Measurements from ENCODE around the gene CASQ2. TPM values are rescaled to one million over a fixed set of nuclear protein-coding genes. Genes with fewer than 3 reads are reported as not detected.

CASQ2 gene
- total RNA-seq, 4 donors from 2014 or later = 0.19 to 4.9 (median 2.0) TPM

DNA sequence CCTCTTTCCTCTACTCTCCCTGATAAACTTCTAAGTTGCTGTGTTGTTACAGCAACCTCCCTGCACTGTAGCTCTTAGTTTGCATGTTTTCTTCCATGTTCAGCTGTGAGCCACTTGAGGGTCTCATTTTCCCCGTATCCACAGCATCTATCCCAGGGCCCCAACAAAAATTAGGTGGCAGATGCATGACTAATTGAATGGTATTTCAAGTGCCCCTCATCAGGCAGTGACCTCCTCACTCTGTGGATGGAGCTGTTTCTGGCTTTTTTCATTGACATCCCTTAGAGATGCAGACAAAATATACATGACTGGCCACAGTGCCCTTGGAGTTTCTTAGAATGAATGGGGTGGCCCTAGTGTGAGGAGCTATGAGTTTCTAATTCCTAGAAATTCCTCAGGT lies 3.4 kb downstream of the CASQ2 start:
- intact Hi-C loops (cut with DNase I; ENCODE audit: low total_unique reads) = no loop called here
- 41 to 70% methylated on average over 1 of the region's 1 CpG for WGBS, 2 donors

DNA sequence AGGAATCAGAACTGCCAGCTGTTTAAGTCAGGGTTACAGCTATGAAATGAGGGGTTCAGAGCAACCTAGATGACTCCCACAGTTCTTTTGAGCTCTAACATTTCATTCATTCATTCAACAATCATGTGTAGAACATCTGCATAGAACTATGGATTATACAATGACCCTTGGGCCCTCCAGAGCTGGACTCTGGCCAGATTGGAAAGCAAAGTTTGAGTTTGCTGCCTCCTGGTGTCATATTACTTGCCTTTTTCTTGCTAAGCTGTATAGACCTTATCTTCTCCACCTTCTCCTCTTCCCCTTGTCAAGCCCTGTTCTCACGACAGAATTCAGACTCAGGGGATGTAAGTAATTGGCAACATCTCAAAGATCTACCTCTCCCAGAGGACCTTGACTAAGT lies 4.0 kb downstream of the CASQ2 start:
- intact Hi-C loops (cut with DNase I; ENCODE audit: low total_unique reads) = no loop called here
- no peak for DNase-seq (ENCODE audit: low spot score in 2 of 2)
- no peak overlapping the region for H3K4me3 ChIP-seq (ENCODE audit: low read depth, poor library complexity, severe bottlenecking)
- TF ChIP-seq, protein P1, sequence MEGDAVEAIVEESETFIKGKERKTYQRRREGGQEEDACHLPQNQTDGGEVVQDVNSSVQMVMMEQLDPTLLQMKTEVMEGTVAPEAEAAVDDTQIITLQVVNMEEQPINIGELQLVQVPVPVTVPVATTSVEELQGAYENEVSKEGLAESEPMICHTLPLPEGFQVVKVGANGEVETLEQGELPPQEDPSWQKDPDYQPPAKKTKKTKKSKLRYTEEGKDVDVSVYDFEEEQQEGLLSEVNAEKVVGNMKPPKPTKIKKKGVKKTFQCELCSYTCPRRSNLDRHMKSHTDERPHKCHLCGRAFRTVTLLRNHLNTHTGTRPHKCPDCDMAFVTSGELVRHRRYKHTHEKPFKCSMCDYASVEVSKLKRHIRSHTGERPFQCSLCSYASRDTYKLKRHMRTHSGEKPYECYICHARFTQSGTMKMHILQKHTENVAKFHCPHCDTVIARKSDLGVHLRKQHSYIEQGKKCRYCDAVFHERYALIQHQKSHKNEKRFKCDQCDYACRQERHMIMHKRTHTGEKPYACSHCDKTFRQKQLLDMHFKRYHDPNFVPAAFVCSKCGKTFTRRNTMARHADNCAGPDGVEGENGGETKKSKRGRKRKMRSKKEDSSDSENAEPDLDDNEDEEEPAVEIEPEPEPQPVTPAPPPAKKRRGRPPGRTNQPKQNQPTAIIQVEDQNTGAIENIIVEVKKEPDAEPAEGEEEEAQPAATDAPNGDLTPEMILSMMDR (IDR thresholded peaks at IDR 0.05) = no peak
- TF ChIP-seq POLR2A (IDR thresholded peaks at IDR 0.05) = no peak
- WGBS, 2 donors = 16 to 21% methylated on average over 1 of the region's 1 CpG

More for the DNA sequence above, 3.4 kb downstream of the CASQ2 start:
- no peak overlapping the region for H3K4me3 ChIP-seq (ENCODE audit: low read depth, poor library complexity, severe bottlenecking)
- no peak for TF ChIP-seq POLR2A (IDR thresholded peaks at IDR 0.05)
- TF ChIP-seq, protein P1 (IDR thresholded peaks at IDR 0.05) = no peak
- DNase-seq (ENCODE audit: low spot score in 2 of 2) = no peak

DNA sequence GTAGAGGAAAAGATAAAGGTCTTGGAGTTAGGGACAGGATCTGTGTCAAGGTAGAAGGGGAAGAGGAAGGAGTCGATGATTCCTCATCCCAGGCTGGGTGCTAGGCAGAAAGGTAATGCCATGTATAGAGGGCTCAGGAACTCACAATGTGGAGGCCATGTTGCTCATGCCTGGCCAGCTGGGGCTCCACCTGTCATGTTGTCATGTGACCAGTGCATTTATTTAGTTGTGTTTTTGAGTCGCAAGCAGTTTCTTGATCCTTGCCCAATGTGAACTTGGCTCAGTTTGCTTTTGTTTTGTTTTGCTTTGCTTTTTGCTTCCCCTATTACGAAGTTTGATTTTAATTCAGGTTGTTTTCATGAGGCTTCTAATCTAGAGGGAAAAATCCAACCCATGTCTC lies 5.7 kb downstream of the CASQ2 start:
- WGBS, 2 donors = 88 to 93% methylated on average over 3 of the region's 3 CpGs
- TF ChIP-seq POLR2A (IDR thresholded peaks at IDR 0.05) = no peak
- TF ChIP-seq, protein P1 (IDR thresholded peaks at IDR 0.05) = no peak

DNA sequence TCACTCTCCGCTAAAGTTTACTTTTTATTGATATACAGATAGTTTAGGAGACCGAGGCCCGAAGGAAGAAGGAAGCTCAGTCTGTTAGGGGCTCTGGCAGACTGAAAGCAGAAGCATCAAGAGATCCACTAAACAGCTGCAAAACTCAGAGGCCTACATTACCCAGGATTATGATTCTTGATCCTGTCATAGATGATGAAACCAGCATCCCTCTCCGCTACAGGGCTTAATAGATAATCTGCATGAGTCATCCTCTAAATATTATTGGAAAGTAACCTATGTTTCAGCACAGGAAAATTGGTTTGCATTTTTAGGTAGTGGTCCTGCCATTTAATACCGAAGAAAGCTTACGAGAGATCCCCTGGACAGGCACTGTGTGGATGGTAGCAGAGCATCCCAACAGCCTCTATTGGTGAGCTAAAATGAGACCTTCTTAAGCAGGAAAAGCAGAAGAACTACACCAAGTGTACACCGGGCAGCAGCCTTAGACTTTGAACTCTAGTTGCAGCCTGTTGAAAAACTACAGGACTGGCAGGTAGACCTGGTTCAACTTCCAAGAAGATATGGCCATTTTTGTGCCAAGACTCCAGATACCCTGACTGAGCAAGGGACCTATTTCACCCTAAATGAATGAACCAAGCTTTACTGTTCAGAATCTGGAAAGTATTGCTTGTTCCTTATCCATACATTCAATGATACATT lies 6.8 kb downstream of the CASQ2 start:
- no peak for DNase-seq (ENCODE audit: low spot score in 2 of 2)
- no peak for TF ChIP-seq POLR2A (IDR thresholded peaks at IDR 0.05)
- TF ChIP-seq, protein P1 (IDR thresholded peaks at IDR 0.05) = no peak
- no peak overlapping the region for H3K4me3 ChIP-seq (ENCODE audit: low read depth, poor library complexity, severe bottlenecking)
- 78 to 93% methylated on average over 7 of the region's 7 CpGs for WGBS, 2 donors
- intact Hi-C loops (cut with DNase I; ENCODE audit: low total_unique reads) = no loop called here

More for the DNA sequence above, 5.7 kb downstream of the CASQ2 start:
- DNase-seq (ENCODE audit: low spot score in 2 of 2) = no peak
- no peak overlapping the region for H3K4me3 ChIP-seq (ENCODE audit: low read depth, poor library complexity, severe bottlenecking)
- intact Hi-C loops (cut with DNase I; ENCODE audit: low total_unique reads) = no loop called here

DNA sequence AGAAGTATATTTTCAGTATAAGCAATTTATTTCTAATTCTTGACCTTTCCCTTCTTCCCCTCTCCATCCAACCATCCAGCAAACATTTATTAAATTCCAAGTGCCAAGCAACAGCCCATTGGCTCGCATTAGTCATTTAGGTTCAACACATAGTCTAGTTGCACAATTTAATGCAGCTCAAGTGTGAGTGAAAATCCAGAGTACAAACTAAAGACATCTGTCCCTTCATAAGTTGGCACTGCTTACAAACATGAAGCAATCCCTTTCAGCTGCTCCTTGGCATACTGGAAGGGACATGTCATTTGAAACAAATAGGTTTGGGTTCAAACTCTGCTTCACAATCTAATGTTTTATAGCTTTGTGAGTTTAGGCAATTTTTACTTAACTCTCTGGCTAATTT lies 10.7 kb downstream of the CASQ2 start:
- WGBS, 2 donors = 25 to 38% methylated on average over 1 of the region's 1 CpG
- DNase-seq (ENCODE audit: low spot score in 2 of 2) = no peak
- H3K4me3 ChIP-seq (ENCODE audit: low read depth, poor library complexity, severe bottlenecking) = no peak overlapping the region
- intact Hi-C loops (cut with DNase I; ENCODE audit: low total_unique reads) = no loop called here
- TF ChIP-seq POLR2A (IDR thresholded peaks at IDR 0.05) = no peak
- TF ChIP-seq, protein P1 (IDR thresholded peaks at IDR 0.05) = no peak

DNA sequence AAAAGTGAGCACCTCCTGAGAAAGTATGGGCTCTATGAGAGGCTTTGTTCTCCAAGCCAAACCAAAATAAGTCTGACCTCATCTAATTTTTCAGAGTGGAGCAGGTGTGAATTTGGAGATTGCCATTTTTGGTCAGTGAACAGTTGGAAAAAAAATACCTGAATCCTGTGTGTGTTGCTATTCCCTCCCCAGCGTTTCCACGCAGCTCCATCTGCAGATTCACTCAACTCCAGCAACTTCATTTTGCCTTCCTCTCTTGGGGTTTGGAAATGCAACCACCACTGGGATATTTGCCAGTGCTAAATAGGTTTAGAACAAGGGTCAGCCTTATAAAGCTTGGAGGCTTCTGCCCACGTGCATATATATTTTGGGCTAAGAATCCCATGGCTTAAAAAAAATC lies 11.2 kb downstream of the CASQ2 start:
- TF ChIP-seq, protein P1 (IDR thresholded peaks at IDR 0.05) = no peak
- no peak for TF ChIP-seq POLR2A (IDR thresholded peaks at IDR 0.05)
- intact Hi-C loops (cut with DNase I; ENCODE audit: low total_unique reads) = no loop called here
- DNase-seq (ENCODE audit: low spot score in 2 of 2) = no peak
- no peak overlapping the region for H3K4me3 ChIP-seq (ENCODE audit: low read depth, poor library complexity, severe bottlenecking)
- WGBS, 2 donors = 48 to 52% methylated on average over 3 of the region's 3 CpGs
